ENCODE results near the gene GET4. TPM values are rescaled to one million over a fixed set of nuclear protein-coding genes. Genes with fewer than 3 reads are reported as not detected.
A peak's percentile ranks its signal among the peaks of the same experiment; 100 is the strongest.

The GET4 gene
- total RNA-seq, 2 experiments from 2014 or later = 84.4 to 96.4 TPM

- Histone ChIP-seq H3K27ac (ENCODE audit: low read depth in 1 of 2, low read length in 2 of 2) (no peak overlapping the region), H3K9me3 (ENCODE audit: control insufficient read depth in 1 of 2, insufficient read depth in 1 of 2, low read length in 2 of 2) (no peaks in the 10 kb centered on the region), H3K4me3 (ENCODE audit: low read length) (no peak overlapping the region), H3K4me1 (ENCODE audit: insufficient read depth, low read length) (peaks cover 37% of the 10 kb centered on the region), H3K36me3 (ENCODE audit: insufficient read depth, low read length) (no peaks in the 10 kb centered on the region), H3K27me3 (ENCODE audit: control insufficient read depth in 1 of 2, insufficient read depth in 2 of 2, low read length in 2 of 2) (no peaks in the 10 kb centered on the region)
- ChIA-PET POLR2A (no interaction called here), CTCF (no interaction called here)
- intact Hi-C loops (cut with DNase I, micrococcal nuclease) = no loop called here
- ATAC-seq (ENCODE audit: poor library complexity) = no peak
- peak in 2 of 14 experiments; percentile 0 to 24 for DNase-seq
- Mint-ChIP-seq H3K27me3 (no peaks in the 10 kb centered on the region), H3K4me1 (ENCODE audit: low read depth) (peaks cover 24% of the 10 kb centered on the region), H3K9me3 (no peaks in the 10 kb centered on the region), H3K36me3 (ENCODE audit: low read depth) (no peaks in the 10 kb centered on the region), H3K4me3 (no peak overlapping the region), H3K27ac (no peak overlapping the region)
- no peak for TF ChIP-seq CTCF (IDR thresholded peaks at IDR 0.05)
Observed at GRCh38 chr7:919114-919442, 42.7 kb downstream of the GET4 start.

GRCh38 chr7:919924-920341 lies 43.6 kb downstream of the GET4 start:
- H3K9me3 Mint-ChIP-seq = no peaks in the 10 kb centered on the region
- POLR2A ChIA-PET = no interaction called here
- Histone ChIP-seq H3K36me3 (ENCODE audit: insufficient read depth, low read length) (no peaks in the 10 kb centered on the region), H3K4me3 (ENCODE audit: low read length) (no peak overlapping the region), H3K4me1 (ENCODE audit: insufficient read depth, low read length) (peaks cover 44% of the 10 kb centered on the region), H3K27me3 (ENCODE audit: control insufficient read depth in 1 of 2, insufficient read depth in 2 of 2, low read length in 2 of 2) (no peaks in the 10 kb centered on the region), H3K9me3 (ENCODE audit: control insufficient read depth in 1 of 2, insufficient read depth in 1 of 2, low read length in 2 of 2) (no peaks in the 10 kb centered on the region), H3K27ac (ENCODE audit: low read depth in 1 of 2, low read length in 2 of 2) (no peak overlapping the region)
- peaks cover 30% of the 10 kb centered on the region for H3K4me1 Mint-ChIP-seq (ENCODE audit: low read depth)
- ATAC-seq (ENCODE audit: poor library complexity) = no peak
- intact Hi-C loops (cut with DNase I, micrococcal nuclease) = no loop called here
- H3K27me3 Mint-ChIP-seq = no peaks in the 10 kb centered on the region
- no peaks in the 10 kb centered on the region for H3K36me3 Mint-ChIP-seq (ENCODE audit: low read depth)
- no peak overlapping the region for H3K4me3 Mint-ChIP-seq
- H3K27ac Mint-ChIP-seq = no peak overlapping the region
- CTCF ChIA-PET = no interaction called here
- DNase-seq = peak in 1 of 14 experiments; percentile 1
- TF ChIP-seq CTCF (IDR thresholded peaks at IDR 0.05) = no peak

- POLR2A ChIA-PET = interaction anchor here (3.2 kb wide), 1 partner anchor 54 kb away, joined by 79 read pairs; the partner anchor contains the start of gene COX19
Observed at GRCh38 chr7:920351-921070, 44.2 kb downstream of the GET4 start.

More at GRCh38 chr7:920351-921070, 44.2 kb downstream of the GET4 start:
- intact Hi-C loops (cut with DNase I, micrococcal nuclease) = loop anchor here in 1 of 2 experiments (1.0 kb wide), 1 partner anchor 12 kb away; no protein-coding TSS in a partner anchor
- Histone ChIP-seq H3K27ac (ENCODE audit: low read depth in 1 of 2, low read length in 2 of 2) (no peak overlapping the region), H3K4me1 (ENCODE audit: insufficient read depth, low read length) (peaks cover 50% of the 10 kb centered on the region), H3K27me3 (ENCODE audit: control insufficient read depth in 1 of 2, insufficient read depth in 2 of 2, low read length in 2 of 2) (no peaks in the 10 kb centered on the region), H3K4me3 (ENCODE audit: low read length) (no peak overlapping the region), H3K36me3 (ENCODE audit: insufficient read depth, low read length) (no peaks in the 10 kb centered on the region), H3K9me3 (ENCODE audit: control insufficient read depth in 1 of 2, insufficient read depth in 1 of 2, low read length in 2 of 2) (no peaks in the 10 kb centered on the region)
- Mint-ChIP-seq H3K9me3 (no peaks in the 10 kb centered on the region), H3K36me3 (ENCODE audit: low read depth) (no peaks in the 10 kb centered on the region), H3K27me3 (no peaks in the 10 kb centered on the region), H3K4me1 (ENCODE audit: low read depth) (peaks cover 30% of the 10 kb centered on the region), H3K4me3 (peak overlapping the region; percentile 58), H3K27ac (peak overlapping the region; percentile 73)
- DNase-seq (peak in 5 of 14 experiments; percentile 1 to 38 (median 32)), ATAC-seq (ENCODE audit: poor library complexity) (no peak)
- CTCF ChIA-PET = interaction anchor here (1.7 kb wide), 1 partner anchor 73 kb away, joined by 4 read pairs; no protein-coding TSS in a partner anchor
- no peak for TF ChIP-seq CTCF (IDR thresholded peaks at IDR 0.05)

Measured in CD4-positive, alpha-beta T cell (primary cell).